NCI-H2196 treated with DMSO at 0.1 percent for 48 hours (cell line): ENCODE results near the gene CD6.
"Not testable (repeated sequence)": the region's sequence is repeated elsewhere in the genome, so short reads cannot be mapped to it uniquely, and the experiment has no call there.

Source experiments
- DNase-seq: peaks from one replicate; lab custom pipeline; 2025; ENCODE audit not compliant: unreplicated experiment; lab: John Stamatoyannopoulos, UW

Gene CD6

DNA sequence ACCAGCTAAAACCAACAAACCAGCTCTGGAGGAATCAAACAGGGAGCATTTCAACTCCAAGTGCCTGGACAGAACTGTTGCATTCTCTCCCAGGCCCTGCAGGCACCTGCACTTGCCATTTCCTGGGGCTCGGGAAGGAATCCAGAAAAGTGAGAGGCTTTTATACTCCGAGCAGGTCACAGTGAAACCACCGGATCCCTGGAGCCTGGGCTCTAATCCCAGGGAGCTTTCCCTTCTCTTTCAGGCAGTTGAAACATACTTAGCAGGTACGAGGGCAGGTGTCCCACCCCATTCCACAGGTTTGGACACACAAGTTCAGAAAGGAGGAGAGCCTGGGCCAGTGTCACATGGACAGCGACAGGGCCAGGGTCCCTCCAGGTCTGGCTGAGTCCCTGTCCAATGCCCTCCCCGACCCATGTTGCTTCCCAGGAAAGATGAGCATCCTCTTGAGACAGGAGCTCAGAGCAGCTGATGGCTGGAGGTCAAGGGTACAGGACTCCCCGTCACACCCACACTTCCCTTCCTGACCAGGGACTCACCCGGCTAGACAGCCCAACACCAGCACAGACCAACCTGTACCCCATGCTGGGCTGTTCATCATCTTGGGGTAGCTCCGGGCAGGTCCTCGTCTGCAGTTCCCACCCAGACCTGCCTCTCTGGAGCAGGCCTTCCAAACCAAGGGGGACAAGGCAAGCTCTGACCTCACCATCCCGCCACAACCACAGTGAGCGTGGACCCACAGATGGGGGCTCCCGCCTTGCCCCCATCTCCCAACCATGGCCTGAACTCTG lies 80.9 kb downstream of the CD6 start:
- DNase-seq = no peak

DNA sequence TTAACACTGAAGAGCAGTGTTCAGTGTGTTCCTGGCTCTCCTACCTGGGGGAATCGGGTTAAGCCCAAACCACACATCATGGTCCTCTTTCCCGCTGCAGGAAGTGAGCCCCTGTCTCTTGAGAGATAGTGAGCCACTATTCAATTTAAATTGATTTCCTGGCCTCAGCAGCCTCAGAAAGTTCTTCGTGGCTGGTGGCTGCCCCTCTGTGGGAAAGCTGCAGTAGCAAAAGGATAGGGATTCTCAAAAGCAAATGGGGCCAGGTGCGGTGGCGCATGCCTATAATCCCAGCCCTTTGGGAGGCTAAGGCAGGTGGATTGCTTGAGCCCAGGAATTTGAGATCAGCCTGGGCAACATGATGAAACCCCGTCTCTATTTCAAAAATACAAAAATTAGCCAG lies 81.7 kb downstream of the CD6 start:
- no peak for DNase-seq

DNA sequence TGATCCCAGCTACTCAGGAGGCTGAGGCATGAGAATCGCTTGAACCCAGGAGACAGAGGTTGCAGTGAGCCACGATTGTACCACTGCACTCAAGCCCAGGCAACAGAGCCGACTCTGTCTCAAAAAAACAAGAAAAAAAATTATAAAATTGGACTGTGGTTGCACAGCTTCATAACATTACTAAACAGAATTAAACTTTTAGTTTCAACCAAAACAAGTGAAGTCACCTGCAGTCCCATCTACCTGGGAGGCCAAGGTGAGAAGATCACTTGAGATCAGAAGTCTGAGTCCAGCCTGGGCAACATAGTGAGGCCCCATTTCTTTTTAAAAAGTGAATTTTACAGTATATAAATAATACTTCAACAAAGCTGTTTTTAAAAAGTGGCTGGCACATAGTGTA lies 83.0 kb downstream of the CD6 start:
- no peak for DNase-seq

DNA sequence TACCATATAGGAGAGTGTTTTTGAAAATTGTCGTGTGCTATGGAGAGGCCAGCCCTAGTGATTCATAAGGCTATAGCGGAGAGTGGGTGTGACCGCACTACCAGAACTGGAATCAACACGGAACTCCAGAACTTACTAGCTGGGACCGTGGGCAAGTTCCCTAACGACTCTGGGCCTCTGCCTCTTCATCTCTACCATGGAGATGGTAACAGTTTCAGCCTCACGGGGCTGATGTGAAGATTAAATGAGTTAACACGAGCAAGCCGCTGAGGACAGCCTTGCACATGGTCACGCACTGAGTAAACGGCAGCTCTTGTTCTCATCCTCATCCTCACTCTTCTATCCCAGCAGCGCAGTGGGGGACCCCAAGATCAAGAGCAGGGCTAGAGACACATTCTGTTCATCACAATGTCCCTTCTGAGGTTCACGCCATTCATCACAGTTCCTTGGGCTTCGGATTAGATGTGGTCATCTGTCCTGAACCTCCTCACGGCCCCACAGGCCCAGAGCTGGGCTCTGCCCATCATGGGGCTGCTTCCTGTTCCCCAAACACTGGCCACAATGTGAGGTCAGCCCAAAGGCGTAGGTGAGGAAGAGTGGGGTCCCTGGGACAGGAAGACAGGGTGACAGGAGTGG lies 83.6 kb downstream of the CD6 start:
- no peak for DNase-seq

DNA sequence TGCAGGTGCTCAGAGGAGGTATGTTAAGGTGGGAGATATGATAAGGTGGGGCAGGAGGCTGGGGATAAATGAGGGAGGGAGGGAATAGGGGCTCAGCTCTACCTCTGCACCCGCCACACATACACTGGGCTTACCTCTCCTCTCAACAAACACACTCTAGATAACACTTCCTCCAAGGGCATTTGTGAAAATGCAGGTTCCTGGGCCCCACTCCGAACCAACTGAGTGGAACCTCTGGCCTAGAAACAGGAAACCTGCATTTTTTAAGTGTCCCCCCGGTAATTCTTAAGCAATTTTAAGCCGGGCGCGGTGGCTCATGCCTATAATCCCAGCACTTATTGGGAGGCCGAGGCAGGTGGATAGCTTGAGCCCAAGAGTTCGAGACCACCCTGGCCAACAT lies 84.3 kb downstream of the CD6 start:
- DNase-seq = no peak

DNA sequence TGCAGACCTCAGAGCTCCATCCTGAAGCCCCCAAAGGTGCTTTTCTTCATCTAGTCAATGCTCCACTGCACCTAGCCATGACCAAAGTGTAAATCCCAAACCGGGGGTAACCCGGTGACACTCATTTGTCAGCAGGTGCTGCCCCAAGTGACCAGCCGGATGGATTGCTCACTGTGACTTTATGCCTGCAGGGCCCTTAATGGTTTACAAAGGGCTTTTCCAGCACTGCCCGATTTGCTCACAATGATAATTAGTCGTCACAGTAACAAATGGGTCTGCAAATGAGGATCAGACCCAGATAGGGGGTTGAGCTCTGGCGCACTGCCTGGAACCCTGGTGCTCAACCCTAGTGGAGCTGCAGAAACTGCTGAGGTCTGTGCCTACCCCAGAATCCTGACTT lies 85.1 kb downstream of the CD6 start:
- no peak for DNase-seq

DNA sequence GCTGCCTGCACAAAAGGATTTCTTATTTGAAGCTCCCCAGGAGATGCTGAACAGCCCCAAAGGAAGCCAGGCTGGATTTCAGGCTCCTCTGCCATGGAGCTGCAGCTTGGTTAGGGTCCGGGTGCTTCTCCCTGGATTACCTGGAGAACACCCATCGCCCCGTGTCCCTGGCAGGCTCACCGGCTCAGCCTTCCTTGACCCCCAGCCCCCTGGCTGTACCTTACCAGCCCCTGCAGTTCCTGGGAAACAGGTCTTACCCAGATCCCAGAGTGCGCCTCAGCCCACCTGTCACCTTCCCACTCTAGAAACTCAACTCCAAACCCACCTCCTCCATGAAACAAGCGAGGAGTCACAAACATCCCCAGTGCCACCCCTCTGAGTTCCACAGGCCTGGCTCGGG lies 85.5 kb downstream of the CD6 start:
- no peak for DNase-seq

DNA sequence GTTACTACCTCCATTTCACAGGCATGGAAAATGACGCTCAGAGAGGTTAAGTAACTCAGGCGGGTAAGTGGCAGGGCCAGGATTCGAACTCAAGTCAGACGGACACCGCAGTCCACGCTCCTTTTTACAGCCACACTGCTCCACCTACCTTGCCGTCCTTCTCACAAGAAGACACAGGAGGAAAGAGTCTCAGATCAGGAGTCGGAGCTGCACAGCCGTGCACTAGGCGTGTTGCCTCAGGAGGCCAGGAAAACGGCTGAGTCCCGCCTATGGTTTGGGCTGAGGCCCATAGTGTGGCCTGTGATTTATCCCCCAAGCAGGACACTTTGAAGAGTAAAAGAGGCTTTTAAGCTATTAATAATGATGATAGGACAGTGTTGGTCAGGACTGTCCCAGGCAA lies 86.1 kb downstream of the CD6 start:
- DNase-seq = no peak

DNA sequence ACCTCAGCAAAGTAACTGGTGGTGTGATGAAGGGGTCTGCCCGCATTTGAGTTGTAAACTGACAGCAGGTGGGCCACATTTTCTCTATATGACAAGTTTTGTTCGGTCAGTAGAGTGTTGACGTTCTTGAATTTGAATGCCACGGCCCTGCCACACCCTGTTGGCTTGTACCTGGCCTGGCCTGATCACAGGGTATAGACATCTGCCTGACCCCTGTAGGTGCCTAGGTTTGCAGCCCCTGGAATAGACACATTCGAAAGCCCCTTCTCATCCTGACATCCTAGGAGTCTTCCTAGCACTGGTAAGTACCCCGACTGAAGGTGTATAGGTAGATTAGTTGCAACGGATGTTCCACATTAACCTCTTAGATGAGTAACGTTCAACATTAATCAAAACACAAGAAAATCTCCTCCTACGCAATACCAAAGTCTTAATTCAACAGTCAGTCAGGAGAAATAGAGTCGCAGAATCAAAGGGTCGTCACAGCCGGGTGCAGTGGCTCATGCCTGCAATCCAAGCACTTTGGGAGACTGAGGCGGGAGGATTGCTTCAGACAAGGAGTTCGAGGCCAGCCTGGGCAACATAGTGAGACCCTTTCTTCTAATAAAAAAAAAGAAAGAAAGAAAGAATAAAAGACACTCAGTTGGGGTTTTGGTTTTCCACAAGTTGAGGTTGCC lies 87.2 kb downstream of the CD6 start:
- no peak for DNase-seq

DNA sequence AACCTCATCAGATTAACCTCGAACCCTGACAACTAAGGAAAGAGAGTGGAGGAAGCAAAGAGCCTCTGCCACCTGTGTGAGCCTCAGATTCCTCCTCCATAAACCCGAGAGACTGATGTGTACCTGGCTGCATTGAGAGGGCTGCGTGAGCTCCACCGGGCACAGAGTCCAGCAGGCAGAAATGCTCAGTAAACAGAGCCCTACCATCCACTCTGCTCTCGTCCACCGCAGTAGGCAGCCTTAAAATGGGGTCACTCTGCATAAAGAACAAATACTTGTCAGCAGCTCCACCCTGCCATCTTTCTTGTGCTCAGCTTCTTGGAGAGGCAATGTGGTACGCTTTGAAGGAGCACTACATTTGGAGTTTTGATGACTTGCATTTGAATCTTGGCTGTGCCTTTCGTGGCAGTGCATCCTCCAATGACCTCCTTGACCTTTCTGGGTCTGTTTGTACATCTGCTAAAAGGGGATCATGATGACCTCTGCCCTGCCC lies 87.8 kb downstream of the CD6 start:
- DNase-seq = no peak

DNA sequence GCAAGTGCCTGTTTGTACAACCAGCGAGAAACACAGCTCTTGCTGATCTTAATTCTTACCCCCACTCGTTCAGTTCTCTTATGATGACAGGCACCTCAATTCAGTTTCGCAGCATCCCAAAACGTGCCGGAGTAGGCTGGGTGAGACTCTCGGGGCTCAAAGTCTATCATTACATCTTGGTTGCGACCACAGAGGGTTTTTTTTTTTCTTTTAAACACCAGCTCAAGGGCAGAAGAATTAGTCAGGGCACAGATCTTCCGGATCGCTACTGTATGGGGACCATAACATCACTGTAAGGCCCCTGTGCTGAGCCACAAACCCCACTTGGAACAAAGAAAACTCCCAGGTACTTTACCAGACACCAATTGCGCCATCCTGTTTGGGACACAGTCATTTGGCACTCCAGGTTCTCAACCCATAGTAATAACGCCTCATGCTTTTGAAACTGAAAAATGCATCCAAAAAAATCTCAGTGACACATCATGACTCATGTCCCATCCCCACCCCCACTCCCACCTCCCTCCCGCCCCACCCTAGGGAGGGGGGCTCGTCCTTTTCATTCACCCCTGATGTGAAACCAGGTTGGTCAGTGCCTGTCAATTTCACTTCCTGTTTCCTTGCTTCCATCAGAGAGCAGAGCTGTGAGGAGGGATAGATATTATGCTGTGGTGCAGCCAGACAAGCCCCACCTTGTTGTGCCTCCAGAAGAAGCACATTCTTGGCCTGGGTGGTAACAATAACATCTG lies 89.8 kb downstream of the CD6 start:
- no peak for DNase-seq

DNA sequence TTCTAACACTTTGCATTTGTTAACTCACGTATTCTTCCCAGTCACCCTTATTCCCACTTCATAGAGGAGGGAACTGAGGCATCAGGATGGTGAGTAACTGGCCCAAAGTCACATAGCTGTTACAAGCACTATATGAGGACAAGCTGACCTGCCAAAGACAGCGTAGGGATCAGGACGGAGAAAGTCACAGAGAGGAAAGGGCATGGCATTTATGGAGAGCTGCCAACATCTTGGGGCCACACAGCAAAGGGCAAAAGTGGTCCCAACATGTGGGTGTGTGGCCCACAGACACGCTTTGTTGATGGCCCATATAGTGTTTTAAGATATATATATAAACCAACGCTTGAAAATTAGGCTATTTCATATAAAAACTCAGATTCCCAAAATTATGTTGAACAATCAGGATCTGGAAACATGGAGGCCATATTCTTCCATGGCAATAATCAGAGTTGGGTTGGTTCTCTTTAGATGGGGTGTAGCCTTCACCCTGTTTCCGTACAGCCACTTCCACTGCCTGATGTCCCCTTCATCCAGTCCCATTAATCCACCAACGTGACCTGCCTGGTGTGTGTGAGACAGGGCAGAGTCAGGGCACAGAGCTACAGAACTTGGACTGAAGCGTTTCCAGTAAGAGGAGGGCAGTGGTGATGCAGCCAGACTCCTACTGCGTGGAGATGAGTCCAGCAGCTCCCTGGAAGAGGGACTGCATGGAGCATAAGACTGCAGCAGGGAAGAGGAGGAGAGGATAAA lies 90.9 kb downstream of the CD6 start:
- DNase-seq = no peak

DNA sequence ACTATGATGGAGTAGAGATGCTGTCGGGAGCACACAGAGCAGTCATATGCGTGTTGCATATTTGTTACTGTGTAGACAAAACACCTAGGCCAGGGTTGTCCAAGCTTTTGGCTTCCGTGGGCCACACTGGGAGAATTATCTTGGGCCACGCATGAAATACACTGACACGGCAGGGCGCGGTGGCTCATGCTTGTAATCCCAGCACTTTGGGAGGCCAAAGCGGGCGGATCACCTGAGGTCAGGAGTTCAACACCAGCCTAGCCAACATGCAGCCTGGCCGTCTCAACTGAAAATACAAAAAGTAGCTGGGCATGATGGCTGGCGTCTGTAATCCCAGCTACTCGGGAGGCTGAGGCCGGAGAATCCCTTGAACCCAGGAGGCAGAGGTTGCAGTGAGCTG lies 93.8 kb downstream of the CD6 start:
- not testable (repeated sequence) for DNase-seq

DNA sequence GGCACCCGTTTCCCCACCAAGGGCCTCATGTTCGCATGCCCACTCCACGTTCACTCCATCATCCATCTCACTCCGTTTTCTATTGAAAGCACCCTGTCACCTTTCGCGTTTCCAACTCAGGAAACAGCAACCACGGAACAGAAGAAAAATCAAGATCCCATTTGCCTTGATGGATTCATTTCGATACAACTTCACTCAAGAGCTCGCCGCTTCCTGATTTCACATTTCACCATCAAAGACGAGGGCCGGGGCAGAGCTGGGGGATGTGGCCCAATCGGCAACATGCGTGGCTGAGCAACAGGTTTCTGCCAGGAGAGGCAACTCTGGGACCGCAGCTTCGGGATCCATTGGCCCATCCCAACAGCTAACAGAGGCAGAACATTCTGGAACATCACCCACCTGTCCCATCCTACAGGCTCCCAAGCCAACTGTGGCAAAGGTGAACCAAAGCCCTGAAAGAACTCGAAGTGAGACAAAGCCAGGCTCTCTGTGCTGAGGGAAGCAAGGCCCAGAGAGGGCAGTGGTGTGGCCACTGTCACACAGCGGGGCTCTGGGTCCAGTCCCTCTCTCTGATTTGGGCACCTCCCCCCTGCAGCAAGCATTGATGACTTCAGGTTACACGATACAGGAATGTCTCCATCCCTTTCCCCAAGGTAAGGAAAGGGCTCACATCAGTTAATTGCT lies 94.6 kb downstream of the CD6 start:
- no peak for DNase-seq

DNA sequence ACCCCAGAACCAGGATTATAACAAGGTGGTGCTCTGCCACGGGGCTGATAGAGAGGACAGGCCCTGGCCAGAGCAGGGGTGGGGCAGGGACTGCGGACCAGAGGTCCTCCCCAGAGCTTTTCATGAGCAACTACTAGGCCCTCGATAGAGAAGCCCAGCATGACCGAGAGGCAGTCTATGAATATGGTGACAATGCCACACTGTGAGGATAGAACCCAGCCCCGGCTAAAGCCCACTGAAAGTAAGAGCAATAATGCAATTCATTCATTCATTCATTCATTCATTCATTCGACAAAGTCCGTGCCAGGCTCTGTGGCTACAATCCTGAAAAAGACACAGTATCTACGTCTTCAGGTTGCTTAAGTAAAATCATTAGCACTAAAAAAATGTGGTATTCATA lies 95.2 kb downstream of the CD6 start:
- DNase-seq = no peak

DNA sequence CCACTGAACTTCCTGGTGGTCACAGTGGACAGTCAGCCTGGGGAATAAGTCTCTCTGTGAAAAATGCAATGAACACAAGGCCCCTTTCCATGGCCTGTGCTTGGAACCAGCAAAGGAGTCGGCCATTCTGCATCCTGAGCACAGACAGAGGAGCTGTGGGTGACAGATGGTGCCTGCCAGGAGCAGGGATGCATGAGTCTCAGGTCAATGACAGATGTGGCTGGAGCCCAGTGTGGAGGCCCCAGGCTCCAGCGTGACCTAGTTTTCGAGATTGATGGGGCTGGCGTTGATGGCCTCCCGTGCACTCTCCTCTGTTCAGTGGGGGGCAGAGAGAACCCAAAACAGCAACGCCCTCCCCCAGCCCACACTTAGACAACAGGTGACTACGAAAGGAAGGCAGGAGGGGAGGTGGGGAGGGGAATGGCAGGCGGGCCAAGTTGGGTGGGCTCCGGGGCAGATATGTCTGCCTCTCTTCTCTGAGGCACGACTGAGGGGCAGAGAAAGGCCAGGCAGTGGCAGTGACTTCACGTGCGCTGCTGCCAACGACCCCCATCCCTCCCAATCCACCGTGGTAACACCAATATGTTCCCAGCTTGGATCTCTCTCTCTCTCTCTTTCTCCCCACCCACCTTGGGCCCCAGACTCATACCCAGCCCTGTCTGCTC lies 96.4 kb downstream of the CD6 start:
- no peak for DNase-seq

DNA sequence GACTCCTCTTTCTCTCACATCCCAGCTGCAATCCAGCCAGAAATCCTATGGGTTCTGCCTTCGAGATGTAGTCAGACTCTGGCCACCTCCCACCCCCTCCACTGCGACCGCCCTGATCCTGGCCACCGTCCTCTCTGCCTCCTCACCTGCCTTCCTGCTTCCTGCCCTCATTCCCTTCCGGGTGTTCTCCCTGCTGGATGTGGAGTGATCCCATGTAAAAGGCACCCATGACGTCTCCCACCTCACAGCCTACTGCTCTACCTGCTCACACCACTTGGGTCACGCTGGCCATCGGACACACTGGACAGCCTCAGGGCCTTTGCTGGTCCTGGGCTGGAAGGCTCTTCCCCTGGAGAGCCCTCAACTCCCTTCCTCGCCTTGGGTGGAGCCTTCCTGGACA lies 97.1 kb downstream of the CD6 start:
- DNase-seq = no peak

DNA sequence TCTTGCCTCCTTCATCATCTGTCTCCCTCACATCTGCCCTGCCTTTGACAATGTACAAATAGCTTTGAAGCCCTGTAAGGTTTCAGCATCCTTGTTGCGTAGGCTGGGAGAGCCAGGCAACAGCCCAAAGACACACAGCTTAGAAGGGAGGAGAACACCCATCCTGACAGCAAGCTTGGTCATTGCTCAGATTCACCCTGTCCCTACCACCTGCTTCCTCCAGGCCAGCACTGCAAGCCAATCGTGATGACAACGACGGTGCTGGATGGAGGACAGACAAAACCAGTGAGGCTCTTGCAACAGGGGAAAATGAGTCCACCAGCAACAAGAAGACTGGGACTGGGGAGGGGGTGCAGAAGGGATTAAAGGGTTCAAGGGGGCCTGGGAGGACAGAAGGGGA lies 97.9 kb downstream of the CD6 start:
- no peak for DNase-seq
